Smooth muscle cell (in vitro differentiated cells): Measurements from ENCODE around the gene AKIRIN1. TPM values are rescaled to one million over a fixed set of nuclear protein-coding genes. Genes with fewer than 3 reads are reported as not detected.

ENCODE experiments used
- DNase-seq: peaks from one replicate; lab custom pipeline; 2025; ENCODE audit not compliant: unreplicated experiment; lab: John Stamatoyannopoulos, UW
- H2AFZ ChIP-seq: fragments of 200-600 bp; sonication (generic); 2 replicates; pipeline ENCODE4 v1.6.0; 2016; ENCODE audit warnings: antibody characterized with exemption, low read depth, mild to moderate bottlenecking
- H3F3A ChIP-seq: fragments of 200-600 bp; sonication (generic); 2 replicates; pipeline ENCODE4 v1.6.0; 2017; ENCODE audit warnings: antibody characterized with exemption, low read depth
- H3K27ac ChIP-seq: fragments of 200-600 bp; sonication (generic); 2 replicates; pipeline ENCODE4 v1.5.1; 2016; ENCODE audit warnings: low read depth, mild to moderate bottlenecking
- H3K27me3 ChIP-seq: fragments of 200-600 bp; sonication (generic); 2 replicates; pipeline ENCODE4 v1.6.1; 2016; ENCODE audit warnings: low read depth, mild to moderate bottlenecking
- H3K36me3 ChIP-seq: fragments of 200-600 bp; sonication (generic); 2 replicates; pipeline ENCODE4 v1.5.1; 2016; ENCODE audit warnings: low read depth
- H3K4me1 ChIP-seq: fragments of 200-600 bp; sonication (generic); 2 replicates; pipeline ENCODE4 v1.5.1; 2016; ENCODE audit warnings: low read depth
- H3K4me2 ChIP-seq: fragments of 200-600 bp; sonication (generic); 2 replicates; pipeline ENCODE4 v1.6.0; 2016; ENCODE audit warnings: mild to moderate bottlenecking
- H3K4me3 ChIP-seq: fragments of 200-600 bp; sonication (generic); 2 replicates; pipeline ENCODE4 v1.5.1; 2016; ENCODE audit warnings: mild to moderate bottlenecking
- H3K79me2 ChIP-seq: fragments of 200-600 bp; sonication (generic); 2 replicates; pipeline ENCODE4 v1.6.0; 2016; ENCODE audit warnings: low read depth, mild to moderate bottlenecking
- H3K9ac ChIP-seq: fragments of 200-600 bp; sonication (generic); 2 replicates; pipeline ENCODE4 v1.6.0; 2016; ENCODE audit warnings: low read depth
- H3K9me3 ChIP-seq: fragments of 200-600 bp; sonication (generic); replicated peaks from 2 replicates; pipeline ENCODE4 v1.5.1; 2016; ENCODE audit warnings: low read depth
- H4K20me1 ChIP-seq: fragments of 200-600 bp; sonication (generic); 2 replicates; pipeline ENCODE4 v1.6.0; 2016; ENCODE audit warnings: low read depth
- CTCF ChIP-seq: fragments of 200-600 bp; sonication (generic); IDR thresholded peaks from 2 replicates; pipeline ENCODE4 v1.5.1; 2017; ENCODE audit warnings: borderline replicate concordance, mild to moderate bottlenecking, antibody characterized with exemption; ENCODE audit not compliant: insufficient read depth, poor library complexity, severe bottlenecking
- WGBS: methylation state at CpG from one replicate; pipeline ENCODE4 v1.1.7; 2016; ENCODE audit warnings: low lambda C conversion rate; 5-methylcytosine and 5-hydroxymethylcytosine counted together
- polyA plus RNA-seq: library from polyadenylated mRNA; unstranded; fragments of >200 nt; fragmentation: Nextera tagmentation; extraction: Ambion mirVana; gene quantifications from 2 replicates; pipeline ENCODE4 v1.2.1, GENCODE V29; 2016
- total RNA-seq: library from RNA; depleted of rRNA; stranded (reverse); fragments of >200 nt; gene quantifications from 2 replicates; pipeline ENCODE4 v1.2.3, GENCODE V29; 2014

Gene AKIRIN1
- total and polyA plus RNA-seq, 2 experiments from 2014 or later: 64.5 to 68.6 TPM

GRCh38 chr1:38990386-38990737 lies 714 bp upstream of the AKIRIN1 start:
- Histone ChIP-seq H3K4me1 (peaks cover 28% of the 10 kb centered on the region), H3F3A (peaks cover 10% of the 10 kb centered on the region), H3K27ac (peak overlapping the region; percentile 95), H3K36me3 (no peaks in the 10 kb centered on the region), H3K4me3 (peak overlapping the region; percentile 100), H4K20me1 (peaks cover 41% of the 10 kb centered on the region), H3K79me2 (peaks cover 43% of the 10 kb centered on the region), H3K4me2 (peak overlapping the region; percentile 84), H3K27me3 (no peaks in the 10 kb centered on the region), H3K9ac (peak overlapping the region; percentile 99), H2AFZ (peak overlapping the region; percentile 97), H3K9me3 (no peaks in the 10 kb centered on the region)
- no peak for DNase-seq
- TF ChIP-seq CTCF: no peak
- WGBS: 27% methylated on average over 5 of the region's 5 CpGs

DNA sequence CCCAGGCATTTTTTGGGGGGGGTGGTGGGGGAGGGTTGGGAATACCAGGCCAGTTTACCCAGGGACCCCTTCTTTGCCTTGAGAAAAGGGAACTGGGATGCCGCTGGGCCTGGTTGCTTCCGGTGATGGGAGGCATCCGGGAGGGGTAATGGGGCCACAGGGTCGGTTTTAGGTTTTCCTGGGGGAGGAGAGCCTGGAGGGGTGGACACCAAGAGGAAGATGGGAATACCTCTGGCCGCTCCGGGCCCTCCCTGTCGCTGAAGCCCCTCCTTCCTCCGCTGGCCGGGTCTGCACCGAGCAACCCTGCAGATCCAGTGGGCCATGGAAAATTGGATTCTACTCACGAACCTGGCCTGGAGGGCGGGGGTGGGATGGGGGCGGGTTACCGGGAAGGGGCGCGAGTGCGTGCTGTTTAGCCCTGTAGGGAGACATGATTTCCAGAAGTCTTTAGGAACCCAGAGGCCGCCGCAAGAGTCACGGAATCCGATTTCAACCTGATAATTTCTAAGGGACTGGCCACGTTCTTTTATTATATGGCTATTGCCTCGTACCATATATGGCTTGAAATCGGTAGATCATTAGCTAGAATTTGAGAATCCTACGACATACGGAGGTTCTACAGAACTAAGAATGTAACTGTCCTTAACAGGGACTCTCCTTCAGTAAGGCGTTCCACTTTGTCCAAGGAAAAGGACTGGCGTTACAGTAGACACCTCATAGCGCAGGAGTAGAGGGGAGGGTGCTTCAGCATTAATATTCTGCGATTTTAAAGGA lies 749 bp downstream of the AKIRIN1 start:
- WGBS: 3% methylated on average over 22 of the region's 30 CpGs
- no peaks in the 10 kb centered on the region for H3K9me3 ChIP-seq
- H3K27ac ChIP-seq: peak overlapping the region; percentile 95
- H4K20me1 ChIP-seq: peaks cover 55% of the 10 kb centered on the region
- H3K36me3 ChIP-seq: no peaks in the 10 kb centered on the region
- H3K9ac ChIP-seq: peak overlapping the region; percentile 99
- H3F3A ChIP-seq: no peaks in the 10 kb centered on the region
- H3K79me2 ChIP-seq: peaks cover 57% of the 10 kb centered on the region
- TF ChIP-seq CTCF: no peak
- peak overlapping the region; percentile 100 for H3K4me3 ChIP-seq
- H3K4me1 ChIP-seq: peaks cover 18% of the 10 kb centered on the region
- DNase-seq: peak; percentile 47
- H3K27me3 ChIP-seq: no peaks in the 10 kb centered on the region
- peak overlapping the region; percentile 84 for H3K4me2 ChIP-seq
- no peak overlapping the region for H2AFZ ChIP-seq

DNA sequence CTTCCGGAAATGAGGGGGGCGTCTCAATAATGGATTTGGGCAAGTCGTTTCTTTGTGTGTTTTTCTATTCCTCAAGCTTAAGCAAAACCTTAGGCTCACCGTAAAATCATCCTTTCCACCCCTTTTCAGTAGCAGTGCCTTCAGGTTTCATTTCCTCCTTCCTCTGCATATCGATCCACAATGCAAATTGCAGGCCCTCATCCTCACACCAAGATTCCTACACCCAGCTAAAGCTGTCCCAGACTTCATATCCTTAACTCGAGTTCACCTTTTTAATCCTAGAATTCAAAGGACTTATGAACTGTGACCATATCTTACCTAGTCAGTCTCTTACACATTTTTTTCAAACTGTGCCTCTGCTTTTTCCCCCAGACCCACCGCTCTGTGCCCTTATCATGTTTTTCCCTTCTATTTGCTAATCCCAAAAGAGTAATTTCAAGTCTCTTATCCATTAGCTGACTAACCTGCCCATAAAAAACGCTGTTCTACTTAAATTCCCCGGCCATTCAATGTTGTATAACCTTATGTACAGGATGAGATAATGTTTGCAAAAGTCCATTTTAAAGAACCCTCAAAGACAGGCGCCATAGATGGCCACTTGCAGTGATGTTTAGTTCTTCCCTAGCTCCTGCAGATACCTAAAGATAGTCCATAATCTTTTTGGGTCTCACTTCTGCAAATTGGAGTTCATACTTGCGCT lies 1.5 kb downstream of the AKIRIN1 start:
- Histone ChIP-seq H4K20me1 (peaks cover 63% of the 10 kb centered on the region), H3K4me2 (peak overlapping the region; percentile 84), H2AFZ (no peak overlapping the region), H3K36me3 (no peaks in the 10 kb centered on the region), H3K4me1 (peaks cover 23% of the 10 kb centered on the region), H3K79me2 (peaks cover 64% of the 10 kb centered on the region), H3K27me3 (no peaks in the 10 kb centered on the region), H3K27ac (peak overlapping the region; percentile 95), H3K9me3 (no peaks in the 10 kb centered on the region), H3K9ac (peak overlapping the region; percentile 99), H3F3A (no peaks in the 10 kb centered on the region), H3K4me3 (peak overlapping the region; percentile 100)
- no peak for DNase-seq
- no peak for TF ChIP-seq CTCF
- 13% methylated on average over 11 of the region's 11 CpGs for WGBS
